Measurements from ENCODE around the gene ZCRB1.

Gene ZCRB1

GRCh38 chr12:42362647-42363260, 36.9 kb upstream of the ZCRB1 start (continued):
- no peak for TF ChIP-seq ZNF148 (tag by site-specific recombination; IDR thresholded peaks at IDR 0.05; ENCODE audit: borderline replicate concordance)

GRCh38 chr12:42361909-42362646, 36.2 kb upstream of the ZCRB1 start:
- Histone ChIP-seq H3K4me1 (ENCODE audit: control insufficient read depth, insufficient read depth, low read length) (peaks cover 14% of the 10 kb centered on the region), H3K9me3 (ENCODE audit: control insufficient read depth, insufficient read depth, low read depth, low read length) (no peaks in the 10 kb centered on the region), H3K27ac (ENCODE audit: extremely low read depth, low read depth, low read length) (no peak overlapping the region), H3K4me3 (ENCODE audit: low read depth, low read length) (no peak overlapping the region), H3K36me3 (ENCODE audit: control insufficient read depth in 2 of 2, insufficient read depth in 1 of 2, low read length in 2 of 2) (peaks cover 0 to 7% of the 10 kb centered on the region in 2 experiments; a peak in 2 of 3 replicates)
- CTCF ChIA-PET: interaction anchor here (1.7 kb wide), 1 partner anchor 10 kb away, joined by 8 read pairs; no protein-coding TSS in a partner anchor
- TF ChIP-seq ZNF350 (tag by site-specific recombination; IDR thresholded peaks at IDR 0.05): no peak
- no peak for TF ChIP-seq ZNF266 (tag by site-specific recombination; IDR thresholded peaks at IDR 0.05; ENCODE audit: low read depth)
- TF ChIP-seq ZNF830 (tag by site-specific recombination; IDR thresholded peaks at IDR 0.05; ENCODE audit: low read depth): no peak
- no peak for TF ChIP-seq HOXD13 (CRISPR knock-in tag; IDR thresholded peaks at IDR 0.05; ENCODE audit: borderline replicate concordance)
- no peak for TF ChIP-seq ZBTB11 (tag by site-specific recombination; conservative IDR thresholded peaks at IDR 0.05; ENCODE audit: low read depth)
- TF ChIP-seq KLF16 (tag by site-specific recombination; IDR thresholded peaks at IDR 0.05): no peak
- TF ChIP-seq GLIS1 (tag by site-specific recombination; IDR thresholded peaks at IDR 0.05): no peak
- no peak for TF ChIP-seq HOXC10 (CRISPR knock-in tag; IDR thresholded peaks at IDR 0.05)
- TF ChIP-seq, protein P1, sequence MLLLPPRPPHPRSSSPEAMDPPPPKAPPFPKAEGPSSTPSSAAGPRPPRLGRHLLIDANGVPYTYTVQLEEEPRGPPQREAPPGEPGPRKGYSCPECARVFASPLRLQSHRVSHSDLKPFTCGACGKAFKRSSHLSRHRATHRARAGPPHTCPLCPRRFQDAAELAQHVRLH (tag by site-specific recombination; IDR thresholded peaks at IDR 0.05): no peak
- TF ChIP-seq ZNF629 (tag by site-specific recombination; IDR thresholded peaks at IDR 0.05): no peak
- TF ChIP-seq IKZF3 (tag by site-specific recombination; IDR thresholded peaks at IDR 0.05): no peak
- TF ChIP-seq PRDM1 (tag by site-specific recombination; IDR thresholded peaks at IDR 0.05): no peak
- TF ChIP-seq GLI4 (tag by site-specific recombination; IDR thresholded peaks at IDR 0.05): no peak
- no peak for TF ChIP-seq KLF8 (tag by site-specific recombination; IDR thresholded peaks at IDR 0.05)
- no peak for TF ChIP-seq KLF1 (tag by site-specific recombination; IDR thresholded peaks at IDR 0.05)
- TF ChIP-seq ZNF530 (tag by site-specific recombination; IDR thresholded peaks at IDR 0.05; ENCODE audit: low read depth): no peak
- TF ChIP-seq GFI1B (tag by site-specific recombination; IDR thresholded peaks at IDR 0.05): no peak
- TF ChIP-seq ZSCAN23 (tag by site-specific recombination; IDR thresholded peaks at IDR 0.05): no peak
- TF ChIP-seq, protein P2, sequence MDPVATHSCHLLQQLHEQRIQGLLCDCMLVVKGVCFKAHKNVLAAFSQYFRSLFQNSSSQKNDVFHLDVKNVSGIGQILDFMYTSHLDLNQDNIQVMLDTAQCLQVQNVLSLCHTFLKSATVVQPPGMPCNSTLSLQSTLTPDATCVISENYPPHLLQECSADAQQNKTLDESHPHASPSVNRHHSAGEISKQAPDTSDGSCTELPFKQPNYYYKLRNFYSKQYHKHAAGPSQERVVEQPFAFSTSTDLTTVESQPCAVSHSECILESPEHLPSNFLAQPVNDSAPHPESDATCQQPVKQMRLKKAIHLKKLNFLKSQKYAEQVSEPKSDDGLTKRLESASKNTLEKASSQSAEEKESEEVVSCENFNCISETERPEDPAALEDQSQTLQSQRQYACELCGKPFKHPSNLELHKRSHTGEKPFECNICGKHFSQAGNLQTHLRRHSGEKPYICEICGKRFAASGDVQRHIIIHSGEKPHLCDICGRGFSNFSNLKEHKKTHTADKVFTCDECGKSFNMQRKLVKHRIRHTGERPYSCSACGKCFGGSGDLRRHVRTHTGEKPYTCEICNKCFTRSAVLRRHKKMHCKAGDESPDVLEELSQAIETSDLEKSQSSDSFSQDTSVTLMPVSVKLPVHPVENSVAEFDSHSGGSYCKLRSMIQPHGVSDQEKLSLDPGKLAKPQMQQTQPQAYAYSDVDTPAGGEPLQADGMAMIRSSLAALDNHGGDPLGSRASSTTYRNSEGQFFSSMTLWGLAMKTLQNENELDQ (tag by site-specific recombination; IDR thresholded peaks at IDR 0.05; ENCODE audit: low read depth): no peak
- TF ChIP-seq ZBTB21 (tag by site-specific recombination; IDR thresholded peaks at IDR 0.05): no peak
- POLR2A ChIA-PET: no interaction called here
